ENCODE results near the gene DVL1. TPM values are rescaled to one million over a fixed set of nuclear protein-coding genes. Genes with fewer than 3 reads are reported as not detected.

DVL1 gene
- total and polyA plus RNA-seq, 2 of the 13 experiments (the other 11 are each of a cell fraction or from before 2014, with no cell fraction given): 30.8 to 60.4 TPM

- TF ChIP-seq ZBTB33 (CRISPR knock-in tag; IDR thresholded peaks at IDR 0.05) (no peak), MXD3 (CRISPR knock-in tag; IDR thresholded peaks at IDR 0.05) (no peak), RERE (CRISPR knock-in tag; IDR thresholded peaks at IDR 0.05; ENCODE audit: low read depth) (no peak), NFAT5 (CRISPR knock-in tag; IDR thresholded peaks at IDR 0.05) (no peak), ERF (CRISPR knock-in tag; IDR thresholded peaks at IDR 0.05) (0 out of 2 replicates have a peak, but pooled peaks have one; percentile 25), SOX6 (IDR thresholded peaks at IDR 0.05) (no peak), SOX6 (CRISPR knock-in tag; IDR thresholded peaks at IDR 0.05) (peak; percentile 13; the same call in 1 of the 2 replicates), MTERF4 (CRISPR knock-in tag; IDR thresholded peaks at IDR 0.05) (no peak), MEIS1 (CRISPR knock-in tag; IDR thresholded peaks at IDR 0.05; ENCODE audit: borderline replicate concordance) (no peak), TSC22D2 (CRISPR knock-in tag; IDR thresholded peaks at IDR 0.05; ENCODE audit: borderline replicate concordance) (no peak)
These were observed 17.9 kb downstream of the DVL1 start, which contains the start of gene TAS1R3 (continued) for GRCh38 chr1:1331068-1331965.

All from HepG2 (cell line).